Hindlimb muscle (tissue), 1 donor: Measurements from ENCODE around the gene F12. TPM values are rescaled to one million over a fixed set of nuclear protein-coding genes. Genes with fewer than 3 reads are reported as not detected.

ENCODE experiments used
- DNase-seq: peaks from one replicate; pipeline ENCODE4 v3.0.0-alpha.2; 2013
- polyA plus RNA-seq: library from polyadenylated mRNA; unstranded; fragments of 120-200 nt; gene quantifications from one replicate; pipeline ENCODE4 v1.2.1, GENCODE V29; 2013; ENCODE audit not compliant: insufficient read length

The F12 gene
- polyA plus RNA-seq, 1 donor: 0.41 TPM

DNA sequence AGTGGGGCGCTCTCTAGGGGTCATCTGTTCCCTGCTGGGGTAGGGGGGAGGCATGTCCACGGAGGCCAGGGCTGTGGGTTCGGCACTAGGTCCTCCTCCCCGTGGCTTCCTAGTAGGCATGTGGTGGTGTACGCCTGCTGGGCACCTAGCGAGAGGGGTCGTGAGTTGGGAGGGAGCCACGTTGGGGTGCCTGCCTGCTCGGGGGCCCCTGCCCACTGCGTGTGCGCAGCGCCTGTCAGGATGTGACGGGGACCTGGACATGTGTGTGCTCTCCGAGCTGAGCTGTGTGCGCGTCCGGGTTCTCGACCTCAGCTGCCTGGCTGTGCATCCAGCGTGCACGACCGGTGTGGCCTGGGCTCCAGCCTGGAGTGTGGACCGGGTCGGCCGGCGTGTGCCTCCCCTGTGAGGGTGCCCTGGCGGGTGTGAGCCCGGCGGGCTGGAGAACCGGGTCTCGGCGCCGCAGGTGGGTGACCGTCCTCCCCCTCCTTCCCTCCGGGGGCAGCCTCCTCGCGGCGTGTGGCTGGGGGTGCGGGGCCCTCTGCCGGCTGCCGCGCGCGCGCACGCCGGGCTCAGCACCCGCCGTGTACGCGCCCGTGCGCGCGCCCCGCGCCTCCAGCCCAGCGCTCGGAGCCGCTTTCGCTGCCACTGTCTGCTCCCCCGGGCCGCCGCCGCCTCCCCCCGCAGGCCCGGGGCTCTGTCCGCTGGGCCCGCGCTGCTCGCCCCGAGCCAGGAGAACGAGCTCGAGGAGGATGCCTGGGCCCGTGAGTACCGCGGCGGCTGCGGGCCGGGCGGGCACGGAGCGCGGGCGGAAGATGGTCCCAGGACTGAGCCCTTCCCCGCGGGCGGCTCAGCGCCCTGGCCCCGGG lies 37.1 kb upstream of the F12 start, which contains the start of gene PRR7:
TSS of gene PRR7 (plus strand) at position 615 of the 866 bp plus-strand sequence. CDS start 8,254 bp downstream, outside the sequence.
- DNase-seq: peak; percentile 82

DNA sequence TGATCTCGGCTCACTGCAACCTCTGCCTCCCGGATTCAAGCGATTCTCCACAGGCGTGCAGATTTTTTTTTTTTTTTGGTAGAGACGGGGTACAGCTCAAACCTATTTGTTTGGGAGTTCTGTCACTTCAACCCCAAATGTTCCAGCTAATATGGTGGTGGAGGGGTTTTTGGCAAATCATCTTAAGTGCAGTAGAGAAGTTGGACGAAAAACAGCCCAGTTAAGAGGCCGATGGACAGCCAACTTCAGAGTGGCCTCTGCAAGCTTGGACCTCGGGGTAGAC lies 36.5 kb upstream of the F12 start:
- no peak for DNase-seq

- DNase-seq: no peak
These were observed 35.9 kb upstream of the F12 start for GRCh38 chr5:177445052-177445916.

DNA sequence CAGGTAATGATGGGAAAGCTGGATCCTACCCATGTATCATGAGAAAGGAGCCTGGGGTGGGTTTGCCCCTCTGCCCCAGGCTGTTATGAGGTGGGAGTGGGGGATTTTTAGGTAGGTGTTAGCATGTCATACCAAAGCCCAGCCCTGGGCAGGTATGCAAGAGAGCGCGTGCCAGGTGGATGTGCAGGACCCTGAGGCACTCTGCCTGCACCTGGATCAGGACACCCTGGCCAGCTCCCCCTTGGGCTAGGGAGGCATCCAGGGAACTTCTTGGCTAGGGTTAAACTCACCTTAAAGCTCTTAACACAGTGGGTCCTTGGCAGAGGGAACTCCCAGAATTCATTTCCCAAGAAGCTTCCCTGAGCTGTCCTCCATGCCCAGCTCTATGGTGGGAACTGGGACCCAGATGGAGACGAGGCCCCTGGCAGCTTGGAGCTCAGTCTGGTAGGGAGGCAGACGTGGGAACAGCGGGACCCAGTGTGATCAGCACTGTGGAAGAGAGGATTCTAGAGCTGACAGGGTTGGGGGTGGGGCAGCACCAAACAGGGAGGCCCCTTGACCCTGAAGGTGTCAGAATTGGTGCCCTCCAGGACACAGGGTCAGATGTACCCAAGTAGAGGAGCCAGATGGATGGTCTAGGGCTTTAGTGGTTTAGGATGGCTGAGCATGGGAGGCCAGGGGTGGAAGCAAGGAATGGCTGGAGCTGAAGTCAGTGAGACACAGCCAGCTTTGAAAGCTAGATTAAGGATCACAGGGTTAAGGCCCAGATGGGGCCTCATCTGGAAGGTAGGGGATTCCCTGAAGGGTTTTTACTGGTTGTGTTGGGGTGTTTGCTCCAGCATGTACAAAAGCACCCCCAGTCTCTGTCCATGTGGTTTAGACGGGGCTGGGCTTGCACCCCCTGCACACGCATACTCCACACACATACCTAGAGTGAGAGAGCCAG lies 35.0 kb upstream of the F12 start:
- DNase-seq: no peak

DNA sequence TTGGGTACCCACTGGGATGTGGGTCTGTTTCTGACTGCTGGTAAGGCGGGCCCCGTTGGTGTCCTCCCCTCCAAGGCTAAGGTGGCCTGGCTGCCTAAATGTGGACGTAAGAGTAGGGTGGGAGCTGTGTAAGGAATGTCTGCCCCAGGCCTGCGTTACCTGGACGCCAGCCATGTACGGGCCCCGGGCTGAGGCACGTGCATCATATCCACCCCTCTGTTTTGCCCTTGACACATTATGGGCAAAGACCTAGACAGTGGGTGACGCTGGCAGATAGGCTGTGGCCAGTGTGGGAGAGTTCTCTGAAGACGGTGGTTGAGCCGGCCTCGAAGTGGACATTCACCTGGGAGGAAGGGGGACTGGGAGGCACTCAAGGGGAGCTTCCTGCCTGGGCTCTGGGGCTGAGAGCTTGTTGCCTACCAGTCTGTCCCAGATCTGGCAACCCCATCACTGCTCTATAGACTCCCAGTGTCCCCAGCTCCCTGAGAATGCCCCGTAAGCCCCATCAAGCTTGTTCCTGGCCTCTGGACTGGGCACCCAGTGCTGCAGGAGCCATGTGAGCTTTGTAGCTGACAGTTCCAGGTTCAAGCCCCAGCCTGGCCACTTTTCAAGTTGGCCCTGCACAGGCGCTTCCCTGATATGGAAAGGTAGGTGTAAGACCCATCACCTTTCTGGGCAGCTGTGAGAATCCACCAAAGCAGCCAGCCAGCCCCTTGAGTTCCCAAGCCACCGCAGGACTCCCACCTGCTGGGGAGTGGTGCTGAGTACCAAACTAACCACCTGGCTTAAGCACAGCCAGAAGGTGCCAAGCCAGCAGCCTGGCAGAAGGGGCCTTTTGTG lies 34.0 kb upstream of the F12 start:
- DNase-seq: no peak

GRCh38 chr5:177442066-177442826 lies 32.9 kb upstream of the F12 start:
- DNase-seq: no peak

- no peak for DNase-seq
These were observed 31.8 kb upstream of the F12 start for GRCh38 chr5:177440990-177441780.

DNA sequence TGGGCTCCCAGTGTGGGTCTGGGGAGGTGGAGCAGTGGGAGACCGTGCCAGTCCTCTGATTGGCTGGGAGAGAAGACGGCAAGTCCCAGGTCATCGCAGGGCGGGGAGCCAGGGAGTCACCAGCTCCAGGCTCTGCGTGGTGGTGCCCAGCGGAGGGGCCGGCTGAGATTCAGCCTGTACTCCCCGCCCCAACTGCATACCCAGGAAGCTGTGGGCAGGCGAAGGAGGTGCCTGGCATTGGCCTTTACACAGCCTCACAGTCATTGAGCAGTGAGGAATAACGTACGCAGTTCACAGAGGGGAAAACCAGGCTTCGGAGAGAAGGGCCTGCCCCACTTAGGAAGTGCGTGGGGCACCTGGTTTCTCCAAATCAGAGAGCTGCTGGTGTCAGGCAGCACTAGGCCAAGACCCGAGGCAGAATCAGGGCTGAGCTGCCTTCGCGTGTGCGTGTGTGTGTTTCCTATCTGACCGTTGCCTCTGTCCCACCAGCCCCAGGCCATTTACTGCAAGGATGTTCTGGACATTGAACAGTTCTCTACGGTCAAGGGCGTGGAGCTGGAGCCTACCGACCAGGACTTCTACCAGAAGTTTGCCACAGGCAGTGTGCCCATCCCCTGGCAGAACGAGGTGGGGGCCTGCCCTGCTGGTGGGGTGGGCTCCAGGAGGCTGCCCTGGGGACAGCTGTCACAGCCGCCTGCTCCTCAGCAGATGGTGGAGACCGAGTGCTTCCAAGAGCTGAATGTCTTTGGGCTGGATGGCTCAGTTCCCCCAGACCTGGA lies 31.0 kb upstream of the F12 start:
- no peak for DNase-seq

- DNase-seq: no peak
These were observed 30.2 kb upstream of the F12 start for GRCh38 chr5:177439518-177440053.

DNA sequence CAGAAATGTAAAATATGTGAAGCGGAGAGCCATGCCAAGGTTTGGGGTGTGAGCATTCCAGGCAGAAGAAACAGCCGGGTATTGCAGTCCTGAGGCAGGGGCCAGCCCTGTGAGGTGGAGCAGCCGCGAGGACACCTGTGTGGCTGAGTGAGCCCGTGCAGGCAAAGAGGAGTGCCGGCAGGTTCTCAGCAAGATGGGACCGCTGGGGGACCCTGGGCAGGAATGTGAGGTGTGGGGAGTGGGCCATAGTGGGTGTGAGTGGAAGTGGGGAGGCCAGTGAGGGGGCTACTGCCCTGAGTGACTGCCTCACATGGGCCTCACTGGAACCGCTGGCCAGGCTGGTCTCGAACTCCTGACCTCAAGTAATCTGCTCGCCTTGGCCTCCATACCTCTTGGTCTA lies 29.1 kb upstream of the F12 start:
- DNase-seq: no peak

- DNase-seq: no peak
These were observed 28.3 kb upstream of the F12 start for GRCh38 chr5:177437623-177438022.

GRCh38 chr5:177435847-177436536 lies 26.6 kb upstream of the F12 start:
- DNase-seq: no peak

GRCh38 chr5:177434942-177435738 lies 25.8 kb upstream of the F12 start:
- no peak for DNase-seq

- no peak for DNase-seq
These were observed 25.1 kb upstream of the F12 start for GRCh38 chr5:177434437-177434836.

GRCh38 chr5:177433658-177434217 lies 24.4 kb upstream of the F12 start:
- no peak for DNase-seq

DNA sequence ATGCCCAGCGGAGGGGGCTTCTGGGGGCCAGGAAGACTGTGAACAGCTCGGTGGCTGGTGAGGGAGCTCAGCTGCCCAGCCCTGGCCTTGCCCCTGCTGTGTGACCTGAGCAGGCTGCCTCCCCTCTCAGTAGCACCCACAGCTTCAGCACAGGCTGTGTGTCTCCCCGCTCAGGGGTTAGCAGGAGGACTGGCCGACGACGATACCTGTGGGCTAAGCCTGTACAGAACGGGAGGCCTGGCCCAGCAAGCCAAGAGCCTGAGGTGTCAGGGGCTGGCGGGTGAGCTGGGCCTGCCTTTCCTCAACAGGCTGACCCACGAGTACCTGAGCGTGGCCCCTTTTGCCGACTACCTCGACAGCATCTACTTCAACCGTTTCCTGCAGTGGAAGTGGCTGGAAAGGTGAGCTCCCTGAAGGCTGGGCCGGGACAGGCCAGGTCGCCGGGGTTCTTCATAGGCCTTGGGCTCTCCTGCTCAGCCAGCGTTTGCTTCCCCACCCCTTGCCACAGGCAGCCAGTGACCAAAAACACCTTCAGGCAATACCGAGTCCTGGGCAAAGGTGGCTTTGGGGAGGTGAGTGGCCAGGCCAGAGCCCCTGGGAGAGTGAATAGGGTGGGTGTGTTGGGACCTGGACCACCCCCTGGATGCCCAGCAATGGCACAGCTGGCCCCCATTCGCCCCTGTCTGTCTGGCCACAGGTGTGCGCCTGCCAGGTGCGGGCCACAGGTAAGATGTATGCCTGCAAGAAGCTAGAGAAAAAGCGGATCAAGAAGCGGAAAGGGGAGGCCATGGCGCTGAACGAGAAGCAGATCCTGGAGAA lies 23.7 kb upstream of the F12 start:
- DNase-seq: no peak
